Measurements from ENCODE around the gene HKDC1.
"Not testable (repeated sequence)": the region's sequence is repeated elsewhere in the genome, so short reads cannot be mapped to it uniquely, and the experiment has no call there.

Gene HKDC1

GRCh38 chr10:69220041-69220451 lies at the start of gene HKDC1:
Gene HKDC1, plus strand, starts transcription at chr10:69220332. Its CDS starts 104 bp downstream, at chr10:69220436.
- no peaks in the 10 kb centered on the region for H3K27me3 ChIP-seq (ENCODE audit: insufficient read depth, low read depth, severe bottlenecking)
- DNase-seq, result no peak
- no peak within 1 kb of the TSS for H3K4me3 ChIP-seq (ENCODE audit: low read depth, low read length)
- H3K9me3 ChIP-seq (ENCODE audit: severe bottlenecking), result no peaks in the 10 kb centered on the region
- TF ChIP-seq CTCF (IDR thresholded peaks at IDR 0.05; ENCODE audit: low read depth, low read length), result no peak
- no peak within 1 kb of the TSS for H3K27ac ChIP-seq
- H3K36me3 ChIP-seq, result no peaks in the 10 kb centered on the region

- no peaks in the 10 kb centered on the region for H3K27me3 ChIP-seq (ENCODE audit: insufficient read depth, low read depth, severe bottlenecking)
- no peak for TF ChIP-seq CTCF (IDR thresholded peaks at IDR 0.05; ENCODE audit: low read depth, low read length)
- H3K4me3 ChIP-seq (ENCODE audit: low read depth, low read length), result no peak overlapping the region
- H3K27ac ChIP-seq, result no peak overlapping the region
- no peaks in the 10 kb centered on the region for H3K9me3 ChIP-seq (ENCODE audit: severe bottlenecking)
- DNase-seq, result no peak
- peaks cover 13% of the 10 kb centered on the region for H3K36me3 ChIP-seq
Measured at GRCh38 chr10:69172241-69172982, 47.7 kb upstream of the HKDC1 start.

- not testable (repeated sequence) for H3K36me3 ChIP-seq; H3K9me3 ChIP-seq (ENCODE audit: severe bottlenecking); H3K4me3 ChIP-seq (ENCODE audit: low read depth, low read length); H3K27me3 ChIP-seq (ENCODE audit: insufficient read depth, low read depth, severe bottlenecking); DNase-seq; H3K27ac ChIP-seq
Measured at GRCh38 chr10:69175326-69175725, 44.8 kb upstream of the HKDC1 start.

GRCh38 chr10:69176823-69177222 lies 43.3 kb upstream of the HKDC1 start:
- H3K27me3 ChIP-seq (ENCODE audit: insufficient read depth, low read depth, severe bottlenecking), result no peaks in the 10 kb centered on the region
- TF ChIP-seq CTCF (IDR thresholded peaks at IDR 0.05; ENCODE audit: low read depth, low read length), result no peak
- H3K9me3 ChIP-seq (ENCODE audit: severe bottlenecking), result no peaks in the 10 kb centered on the region
- H3K27ac ChIP-seq, result no peak overlapping the region
- no peak for DNase-seq
- H3K4me3 ChIP-seq (ENCODE audit: low read depth, low read length), result no peak overlapping the region
- peaks cover 10% of the 10 kb centered on the region for H3K36me3 ChIP-seq

- Histone ChIP-seq H3K36me3 (peaks cover 16% of the 10 kb centered on the region), H3K27ac (peak overlapping the region; percentile 99), H3K9me3 (ENCODE audit: severe bottlenecking) (no peaks in the 10 kb centered on the region), H3K4me3 (ENCODE audit: low read depth, low read length) (peak overlapping the region; percentile 96), H3K27me3 (ENCODE audit: insufficient read depth, low read depth, severe bottlenecking) (no peaks in the 10 kb centered on the region)
- TF ChIP-seq CTCF (IDR thresholded peaks at IDR 0.05; ENCODE audit: low read depth, low read length), result no peak
- no peak for DNase-seq
Measured at GRCh38 chr10:69179089-69179742, 40.9 kb upstream of the HKDC1 start.

GRCh38 chr10:69179743-69180524 lies 40.2 kb upstream of the HKDC1 start, which contains the start of gene SUPV3L1:
Gene SUPV3L1, plus strand, starts transcription at chr10:69180234. Its CDS starts 58 bp downstream, at chr10:69180292.
- peak within 1 kb of the TSS; percentile 96 for H3K4me3 ChIP-seq (ENCODE audit: low read depth, low read length)
- peaks cover 19% of the 10 kb centered on the region for H3K36me3 ChIP-seq
- H3K27ac ChIP-seq, result peak within 1 kb of the TSS; percentile 99
- DNase-seq, result peak; percentile 94
- no peak for TF ChIP-seq CTCF (IDR thresholded peaks at IDR 0.05; ENCODE audit: low read depth, low read length)
- H3K27me3 ChIP-seq (ENCODE audit: insufficient read depth, low read depth, severe bottlenecking), result no peaks in the 10 kb centered on the region
- H3K9me3 ChIP-seq (ENCODE audit: severe bottlenecking), result no peaks in the 10 kb centered on the region
